Naive thymus-derived CD8-positive, alpha-beta T cell (primary cell): ENCODE data around the gene ZBTB8A. TPM values are rescaled to one million over a fixed set of nuclear protein-coding genes. Genes with fewer than 3 reads are reported as not detected.
"Not testable (repeated sequence)": the region's sequence is repeated elsewhere in the genome, so short reads cannot be mapped to it uniquely, and the experiment has no call there.

ENCODE experiments used
- ATAC-seq, 2 donors: fragments of 150-1000 bp; cut with Tn5 transposase in 1 of 2; sonication (Bioruptor Pico), chemical (Tn5 transposase) in 1 of 2; 1 replicate in 1 of 2; 2 replicates in 1 of 2; pipeline ENCODE4 v1.10.0; 2021; ENCODE audit warnings: mild to moderate bottlenecking in 2 of 2, moderate library complexity in 2 of 2
- POLR2A ChIA-PET: fragments of 350-600 bp; sonication (Branson Sonifier 250); formaldehyde crosslinking; loops from one replicate; lab custom pipeline; 2021; ENCODE audit warnings: antibody characterized with exemption; lab: Charles Lee
- DNase-seq, 10 donors: peaks; one replicate each; pipeline versions ENCODE4 v3.0.0 to v3.0.0-alpha.2; 2020 to 2022
- H3K27ac Mint-ChIP-seq, 10 donors: one replicate each; pipeline ENCODE4 v1.8.0; 2020 to 2022; ENCODE audit warnings: mild to moderate bottlenecking in 10 of 10, mixed read lengths in 10 of 10, moderate library complexity in 4 of 10, inconsistent platforms in 1 of 10
- H3K27me3 Mint-ChIP-seq, 5 donors: one replicate each; pipeline ENCODE4 v1.8.0; 2021 to 2022; ENCODE audit warnings: mixed read lengths in 5 of 5
- H3K36me3 Mint-ChIP-seq, 3 donors: one replicate each; pipeline ENCODE4 v1.8.0; 2020 to 2022; ENCODE audit warnings: mixed read lengths in 3 of 3, mild to moderate bottlenecking in 2 of 3, inconsistent platforms in 1 of 3
- H3K4me1 Mint-ChIP-seq, 4 donors: one replicate each; pipeline ENCODE4 v1.8.0; 2021 to 2022; ENCODE audit warnings: mixed read lengths in 4 of 4
- H3K4me3 Mint-ChIP-seq, 10 donors: one replicate each; pipeline ENCODE4 v1.8.0; 2020 to 2022; ENCODE audit warnings: mild to moderate bottlenecking in 10 of 10, mixed read lengths in 10 of 10, moderate library complexity in 6 of 10, inconsistent platforms in 1 of 10
- H3K9me3 Mint-ChIP-seq, 9 donors: one replicate each; pipeline ENCODE4 v1.8.0; 2020 to 2022; ENCODE audit warnings: mixed read lengths in 9 of 9, mild to moderate bottlenecking in 3 of 9, inconsistent platforms in 1 of 9, moderate library complexity in 1 of 9
- polyA plus RNA-seq, 3 donors: library from polyadenylated mRNA; unstranded; fragments of 300-500 nt; fragmentation: Illumina TruSeq; gene quantifications; one replicate each; pipeline ENCODE4 v1.2.3, GENCODE V29; 2021
- total RNA-seq, 8 experiments: library from RNA in 2 of 8; stranded (reverse) in 2 of 8; gene quantifications; one replicate each; pipeline ENCODE4 v1.2.3 and lab custom pipeline; 2021 to 2026

The ZBTB8A gene
- total and polyA plus RNA-seq, 5 experiments from 2014 or later = not detected

DNA sequence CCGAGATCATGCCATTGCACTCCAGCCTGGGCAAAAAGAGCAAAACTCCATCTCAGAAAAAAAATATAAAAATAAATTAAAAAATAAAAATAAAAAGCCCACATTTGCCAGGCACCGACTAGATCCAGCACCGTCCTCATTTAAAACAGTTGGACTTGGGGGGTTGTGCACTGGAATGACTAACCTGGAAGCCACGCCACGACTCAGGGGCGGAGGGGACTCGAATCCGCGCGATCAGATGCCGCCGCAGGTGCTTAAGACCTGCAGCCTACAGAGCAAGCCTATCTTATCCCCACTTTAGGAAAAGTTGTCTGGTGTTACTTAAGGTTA, 72.6 kb downstream of the ZBTB8A start:
- POLR2A ChIA-PET = interaction anchor here (0.6 to 0.7 kb wide), 3 partner anchors 8 to 184 kb away, joined by 3 to 5 read pairs (median 4); no protein-coding TSS in a partner anchor
- no peaks in the 10 kb centered on the region for H3K27me3 Mint-ChIP-seq
- peaks cover 4 to 11% (median 9%) of the 10 kb centered on the region in 4 donors for H3K4me1 Mint-ChIP-seq
- peak overlapping the region; percentile 70 to 84 (median 79) for H3K4me3 Mint-ChIP-seq
- ATAC-seq (no peak), DNase-seq (no peak)
- no peaks in the 10 kb centered on the region for H3K9me3 Mint-ChIP-seq
- peaks cover 0 to under 1% (median 0%) of the 10 kb centered on the region in 3 donors for H3K36me3 Mint-ChIP-seq
- peak overlapping the region in 1 of 10 donors; percentile 27 for H3K27ac Mint-ChIP-seq

GRCh38 chr1:32612189-32612881, 73.1 kb downstream of the ZBTB8A start:
- Mint-ChIP-seq H3K27ac (peak overlapping the region in 5 of 10 donors; percentile 1 to 65 (median 36)), H3K4me1 (peaks cover 4 to 11% (median 9%) of the 10 kb centered on the region in 4 donors), H3K27me3 (no peaks in the 10 kb centered on the region), H3K4me3 (peak overlapping the region; percentile 70 to 84 (median 79)), H3K9me3 (no peaks in the 10 kb centered on the region), H3K36me3 (peaks cover 0 to 2% (median 0%) of the 10 kb centered on the region in 3 donors)
- peak in 9 of 10 donors; percentile 14 to 65 (median 32) for DNase-seq
- POLR2A ChIA-PET = interaction anchor here (0.6 to 1.0 kb wide), 3 partner anchors 14 to 184 kb away, joined by 3 to 5 read pairs (median 4); partner anchors contain the start of gene RBBP4
- ATAC-seq = peak; percentile 91 to 99

GRCh38 chr1:32613472-32613871, 74.2 kb downstream of the ZBTB8A start:
- no peak for ATAC-seq
- POLR2A ChIA-PET = interaction anchor here (1.0 kb wide), 1 partner anchor 37 kb away, joined by 3 read pairs; the partner anchor contains the start of gene RBBP4
- Mint-ChIP-seq H3K4me1 (peaks cover 4 to 11% (median 9%) of the 10 kb centered on the region in 4 donors), H3K27me3 (no peaks in the 10 kb centered on the region), H3K27ac (peak overlapping the region in 2 of 10 donors; percentile 35 to 39), H3K36me3 (peaks cover 0 to 4% (median 0%) of the 10 kb centered on the region in 3 donors), H3K9me3 (no peaks in the 10 kb centered on the region), H3K4me3 (peak overlapping the region in 5 of 10 donors; percentile 22 to 56 (median 39))
- DNase-seq = no peak

GRCh38 chr1:32618673-32619221, 79.5 kb downstream of the ZBTB8A start:
- no peaks in the 10 kb centered on the region for H3K9me3 Mint-ChIP-seq
- no peak overlapping the region for H3K27ac Mint-ChIP-seq
- H3K36me3 Mint-ChIP-seq = peaks cover 6 to 34% (median 12%) of the 10 kb centered on the region in 3 donors
- no peak for DNase-seq
- peaks cover 10 to 14% (median 11%) of the 10 kb centered on the region in 4 donors for H3K4me1 Mint-ChIP-seq
- H3K27me3 Mint-ChIP-seq = no peaks in the 10 kb centered on the region
- H3K4me3 Mint-ChIP-seq = no peak overlapping the region
- no peak for ATAC-seq
- POLR2A ChIA-PET = interaction anchor here (0.6 kb wide), 1 partner anchor 786 kb away, joined by 3 read pairs; no protein-coding TSS in a partner anchor

GRCh38 chr1:32619701-32620485, 80.7 kb downstream of the ZBTB8A start:
- no peak for DNase-seq
- no peak for ATAC-seq

DNA sequence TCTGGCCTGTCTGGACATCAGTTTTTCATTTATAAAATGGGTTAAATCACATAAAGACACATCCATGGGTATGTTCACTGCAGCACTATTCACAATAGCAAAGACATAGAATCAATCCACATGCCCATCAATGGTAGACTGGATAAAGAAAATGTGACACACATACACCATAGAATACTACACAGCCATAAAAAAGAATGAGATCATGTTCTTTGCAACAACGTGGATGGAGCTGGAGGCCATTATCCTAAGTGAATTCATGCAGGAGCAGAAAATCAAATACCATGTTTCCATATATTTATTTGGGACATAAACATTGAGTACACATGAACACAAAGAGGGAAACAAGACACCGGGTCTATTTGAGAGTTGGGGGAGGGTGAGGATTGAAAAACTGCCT, 83.0 kb downstream of the ZBTB8A start:
- no peak overlapping the region for H3K4me3 Mint-ChIP-seq
- no peaks in the 10 kb centered on the region for H3K27me3 Mint-ChIP-seq
- POLR2A ChIA-PET = interaction anchor here (0.5 kb wide), 1 partner anchor 27 kb away, joined by 4 read pairs; no protein-coding TSS in a partner anchor
- H3K27ac Mint-ChIP-seq = peak overlapping the region in 2 of 10 donors; percentile 12 to 14
- DNase-seq = no peak
- peaks cover 16 to 26% (median 21%) of the 10 kb centered on the region in 4 donors for H3K4me1 Mint-ChIP-seq
- peaks cover 6 to 56% (median 22%) of the 10 kb centered on the region in 3 donors for H3K36me3 Mint-ChIP-seq
- ATAC-seq = no peak
- no peaks in the 10 kb centered on the region for H3K9me3 Mint-ChIP-seq

More at GRCh38 chr1:32619701-32620485, 80.7 kb downstream of the ZBTB8A start:
- no peaks in the 10 kb centered on the region for H3K27me3 Mint-ChIP-seq
- POLR2A ChIA-PET = interaction anchor here (0.6 to 1.0 kb wide), 2 partner anchors 8 to 31 kb away, joined by 3 to 4 read pairs; partner anchors contain the start of gene RBBP4
- H3K4me3 Mint-ChIP-seq = no peak overlapping the region
- peaks cover 16 to 22% (median 18%) of the 10 kb centered on the region in 4 donors for H3K4me1 Mint-ChIP-seq
- H3K36me3 Mint-ChIP-seq = peaks cover 6 to 43% (median 19%) of the 10 kb centered on the region in 3 donors
- peak overlapping the region in 2 of 10 donors; percentile 34 to 41 for H3K27ac Mint-ChIP-seq
- H3K9me3 Mint-ChIP-seq = no peaks in the 10 kb centered on the region

- Mint-ChIP-seq H3K27ac (peak overlapping the region; percentile 7 to 87 (median 52)), H3K9me3 (no peaks in the 10 kb centered on the region), H3K36me3 (peaks cover 6 to 60% (median 22%) of the 10 kb centered on the region in 3 donors), H3K4me3 (no peak overlapping the region), H3K27me3 (no peaks in the 10 kb centered on the region), H3K4me1 (peaks cover 16 to 31% (median 28%) of the 10 kb centered on the region in 4 donors)
- no peak for ATAC-seq
- no peak for DNase-seq
- POLR2A ChIA-PET = interaction anchor here (0.5 kb wide), 1 partner anchor 27 kb away, joined by 4 read pairs; no protein-coding TSS in a partner anchor
These were observed 83.8 kb downstream of the ZBTB8A start for GRCh38 chr1:32622806-32623681.

DNA sequence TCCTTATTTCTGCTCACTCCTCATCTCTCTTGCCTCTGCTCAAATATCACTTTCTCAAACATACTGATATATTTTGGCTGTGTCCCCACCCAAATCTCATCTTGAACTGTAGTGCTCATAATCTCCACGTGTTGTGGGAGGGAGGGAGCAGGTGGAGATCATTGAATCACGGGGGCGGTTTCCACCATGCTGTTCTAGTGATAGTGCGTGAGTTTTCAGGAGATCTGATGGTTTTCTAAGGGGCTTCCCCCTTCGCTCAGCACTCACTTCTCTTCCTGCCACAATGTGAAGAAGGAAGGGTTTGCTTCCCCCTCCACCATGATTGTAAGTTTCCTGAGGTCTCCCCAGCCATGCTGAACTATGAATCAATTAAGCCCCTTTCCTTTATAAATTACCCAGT, 84.5 kb downstream of the ZBTB8A start:
- ATAC-seq = peak; percentile 47 to 90
- no peaks in the 10 kb centered on the region for H3K9me3 Mint-ChIP-seq
- POLR2A ChIA-PET = no interaction called here
- H3K27ac Mint-ChIP-seq = peak overlapping the region; percentile 8 to 87 (median 36)
- peak overlapping the region in 4 of 10 donors; percentile 5 to 33 (median 18) for H3K4me3 Mint-ChIP-seq
- no peaks in the 10 kb centered on the region for H3K27me3 Mint-ChIP-seq
- peak in 2 of 10 donors; percentile 14 to 28 for DNase-seq
- peaks cover 6 to 66% (median 22%) of the 10 kb centered on the region in 3 donors for H3K36me3 Mint-ChIP-seq
- H3K4me1 Mint-ChIP-seq = peaks cover 16 to 32% (median 28%) of the 10 kb centered on the region in 4 donors

- H3K36me3 Mint-ChIP-seq = peaks cover 6 to 75% (median 20%) of the 10 kb centered on the region in 3 donors
These were observed 86.9 kb downstream of the ZBTB8A start for GRCh38 chr1:32626176-32626575.

DNA sequence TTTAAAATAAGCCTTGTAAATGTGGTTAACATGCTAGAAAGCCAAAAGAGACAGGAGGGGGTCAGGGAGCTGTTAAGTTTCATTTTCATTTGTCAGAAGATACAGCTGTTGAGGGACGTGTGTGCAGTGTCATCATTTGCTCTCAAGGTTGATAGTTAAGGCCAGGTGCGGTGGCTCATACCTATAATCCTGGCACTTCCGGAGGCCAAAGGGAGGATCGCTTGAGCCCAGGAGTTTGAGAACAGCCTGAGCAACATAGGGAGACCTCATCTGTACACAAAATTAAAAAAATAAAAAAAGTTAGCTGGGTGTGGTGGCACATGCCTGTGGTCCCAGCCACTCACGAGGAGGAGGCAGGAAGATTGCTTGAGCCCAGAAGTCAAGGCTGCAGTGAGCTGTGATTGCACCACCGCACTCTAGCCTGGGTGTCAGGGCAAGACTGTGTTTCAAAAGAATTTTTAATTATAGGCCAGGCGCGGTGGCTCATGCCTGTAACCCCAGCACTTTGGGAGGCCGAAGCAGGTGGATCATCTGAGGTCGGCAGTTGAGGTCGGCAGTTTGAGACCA, 88.5 kb downstream of the ZBTB8A start:
- Mint-ChIP-seq H3K4me3 (peak overlapping the region in 4 of 10 donors; percentile 29 to 69 (median 40)), H3K36me3 (peaks cover 0 to 79% (median 16%) of the 10 kb centered on the region in 3 donors), H3K9me3 (no peaks in the 10 kb centered on the region), H3K27me3 (no peaks in the 10 kb centered on the region), H3K4me1 (peaks cover 16 to 29% (median 27%) of the 10 kb centered on the region in 4 donors), H3K27ac (peak overlapping the region; percentile 25 to 88 (median 58))
- POLR2A ChIA-PET = no interaction called here
- peak in 1 of 10 donors; percentile 31 for DNase-seq
- ATAC-seq = no peak

More at GRCh38 chr1:32626176-32626575, 86.9 kb downstream of the ZBTB8A start:
- Mint-ChIP-seq H3K9me3 (no peaks in the 10 kb centered on the region), H3K27ac (peak overlapping the region in 1 of 10 donors; percentile 43), H3K4me1 (peaks cover 16 to 32% (median 28%) of the 10 kb centered on the region in 4 donors), H3K4me3 (no peak overlapping the region), H3K27me3 (no peaks in the 10 kb centered on the region)
- ATAC-seq (no peak), DNase-seq (no peak)
- POLR2A ChIA-PET = interaction anchor here (0.7 kb wide), 1 partner anchor 14 kb away, joined by 5 read pairs; no protein-coding TSS in a partner anchor

- H3K27ac Mint-ChIP-seq, H3K4me3 Mint-ChIP-seq, H3K9me3 Mint-ChIP-seq, POLR2A ChIA-PET, DNase-seq, H3K27me3 Mint-ChIP-seq, ATAC-seq: not testable (repeated sequence)
- H3K36me3 Mint-ChIP-seq = peaks cover 0 to 82% (median 14%) of the 10 kb centered on the region in 3 donors
- H3K4me1 Mint-ChIP-seq = peaks cover 2 to 13% (median 11%) of the 10 kb centered on the region in 4 donors
These were observed 90.9 kb downstream of the ZBTB8A start for GRCh38 chr1:32630173-32630572.
